CD8-positive, alpha-beta memory T cell (primary cell): ENCODE data around the gene GBA2. TPM values are rescaled to one million over a fixed set of nuclear protein-coding genes. Genes with fewer than 3 reads are reported as not detected.

Experiments
- CTCF ChIA-PET: fragments of 350-600 bp; sonication (Branson Sonifier 250); formaldehyde crosslinking; loops from one replicate; lab custom pipeline; 2021; ENCODE audit warnings: antibody characterized with exemption; lab: Charles Lee
- POLR2A ChIA-PET: fragments of 350-600 bp; sonication (Branson Sonifier 250); formaldehyde crosslinking; loops from one replicate; lab custom pipeline; 2021; ENCODE audit warnings: antibody characterized with exemption; lab: Charles Lee
- DNase-seq, 5 donors: peaks; one replicate each; pipeline versions ENCODE4 v3.0.0 to v3.0.0-alpha.2; 2020 to 2022; ENCODE audit warnings: mixed read lengths in 1 of 5
- H3K27ac ChIP-seq: one replicate; pipeline ENCODE4 v1.7.0; 2013; ENCODE audit warnings: low read depth, mild to moderate bottlenecking, low read length, moderate library complexity
- H3K27me3 ChIP-seq: 2 replicates; pipeline ENCODE4 v1.7.0; 2013; ENCODE audit warnings: low read length, mild to moderate bottlenecking; ENCODE audit not compliant: insufficient read depth, poor library complexity, severe bottlenecking
- H3K36me3 ChIP-seq: 2 replicates; pipeline ENCODE4 v1.7.0; 2013; ENCODE audit warnings: mild to moderate bottlenecking, low read length, moderate library complexity; ENCODE audit not compliant: insufficient read depth
- H3K4me1 ChIP-seq: 2 replicates; pipeline ENCODE4 v1.7.0; 2013; ENCODE audit warnings: mild to moderate bottlenecking, low read length, moderate library complexity; ENCODE audit not compliant: insufficient read depth
- H3K4me3 ChIP-seq: 2 replicates; pipeline ENCODE4 v1.7.0; 2013; ENCODE audit warnings: mild to moderate bottlenecking, low read length
- H3K9me3 ChIP-seq: 2 replicates; pipeline ENCODE4 v1.7.0; 2013; ENCODE audit warnings: mild to moderate bottlenecking, low read length
- H3K27ac Mint-ChIP-seq, 8 donors: one replicate each; pipeline ENCODE4 v1.8.0; 2020 to 2021; ENCODE audit warnings: mixed read lengths in 8 of 8, mild to moderate bottlenecking in 6 of 8, inconsistent platforms in 3 of 8, moderate library complexity in 3 of 8
- H3K27me3 Mint-ChIP-seq, 2 donors: one replicate each; pipeline ENCODE4 v1.8.0; 2020 to 2021; ENCODE audit warnings: mixed read lengths in 2 of 2, mild to moderate bottlenecking in 1 of 2, moderate library complexity in 1 of 2
- H3K36me3 Mint-ChIP-seq, 3 donors: one replicate each; pipeline ENCODE4 v1.8.0; 2020 to 2021; ENCODE audit warnings: mixed read lengths in 3 of 3, inconsistent platforms in 1 of 3, mild to moderate bottlenecking in 1 of 3
- H3K4me1 Mint-ChIP-seq, 3 donors: one replicate each; pipeline ENCODE4 v1.8.0; 2020 to 2021; ENCODE audit warnings: mixed read lengths in 3 of 3, inconsistent platforms in 1 of 3, mild to moderate bottlenecking in 1 of 3
- H3K4me3 Mint-ChIP-seq, 7 donors: one replicate each; pipeline ENCODE4 v1.8.0; 2020 to 2021; ENCODE audit warnings: mixed read lengths in 7 of 7, mild to moderate bottlenecking in 6 of 7, moderate library complexity in 4 of 7, inconsistent platforms in 2 of 7
- H3K9me3 Mint-ChIP-seq, 5 donors: one replicate each; pipeline ENCODE4 v1.8.0; 2020 to 2022; ENCODE audit warnings: mixed read lengths in 5 of 5, mild to moderate bottlenecking in 3 of 5, moderate library complexity in 2 of 5, inconsistent platforms in 1 of 5
- polyA plus RNA-seq: library from polyadenylated mRNA; unstranded; fragments of 300-500 nt; fragmentation: Illumina TruSeq; gene quantifications from one replicate; pipeline ENCODE4 v1.2.3, GENCODE V29; 2021
- total RNA-seq, 2 experiments: library from RNA; stranded (reverse); gene quantifications; one replicate each; pipeline ENCODE4 v1.2.3, GENCODE V29; 2021

GBA2 gene
- total and polyA plus RNA-seq, 3 experiments from 2014 or later: 30.7 to 42.0 (median 41.8) TPM

- POLR2A ChIA-PET: interaction anchor here (0.6 kb wide), 1 partner anchor 69 kb away, joined by 3 read pairs; no protein-coding TSS in a partner anchor
- H3K4me1 Mint-ChIP-seq: peaks cover 34 to 52% (median 39%) of the 10 kb centered on the region in 3 donors
- Histone ChIP-seq H3K27ac (no peak overlapping the region), H3K36me3 (no peaks in the 10 kb centered on the region), H3K9me3 (no peaks in the 10 kb centered on the region), H3K4me1 (peaks cover 7% of the 10 kb centered on the region), H3K4me3 (no peak overlapping the region), H3K27me3 (no peaks in the 10 kb centered on the region)
- no peaks in the 10 kb centered on the region for H3K9me3 Mint-ChIP-seq
- no peaks in the 10 kb centered on the region for H3K27me3 Mint-ChIP-seq
- CTCF ChIA-PET: interaction anchor here (0.7 to 1.3 kb wide), 3 partner anchors 9 to 67 kb away, joined by 3 read pairs; partner anchors contain the start of gene MSMP
- H3K27ac Mint-ChIP-seq: no peak overlapping the region
- DNase-seq: no peak
- H3K36me3 Mint-ChIP-seq: peaks cover 0 to 6% (median 0%) of the 10 kb centered on the region in 3 donors
- H3K4me3 Mint-ChIP-seq: no peak overlapping the region
Observed at GRCh38 chr9:35763181-35763580, 14.2 kb upstream of the GBA2 start.

- Mint-ChIP-seq H3K4me3 (no peak overlapping the region), H3K27me3 (no peaks in the 10 kb centered on the region), H3K27ac (peak overlapping the region in 2 of 8 donors; percentile 21 to 43), H3K4me1 (peaks cover 48 to 65% (median 49%) of the 10 kb centered on the region in 3 donors), H3K9me3 (no peaks in the 10 kb centered on the region), H3K36me3 (peaks cover 0 to 13% (median 0%) of the 10 kb centered on the region in 3 donors)
- POLR2A ChIA-PET: no interaction called here
- H3K4me1 ChIP-seq: peaks cover 25% of the 10 kb centered on the region
- H3K36me3 ChIP-seq: no peaks in the 10 kb centered on the region
- H3K27me3 ChIP-seq: no peaks in the 10 kb centered on the region
- no peaks in the 10 kb centered on the region for H3K9me3 ChIP-seq
- DNase-seq: no peak
- H3K27ac ChIP-seq: no peak overlapping the region
- H3K4me3 ChIP-seq: no peak overlapping the region
- CTCF ChIA-PET: interaction anchor here (0.8 to 1.6 kb wide), 4 partner anchors 11 to 64 kb away, joined by 3 to 5 read pairs (median 3); no protein-coding TSS in a partner anchor
Observed at GRCh38 chr9:35760651-35761050, 11.6 kb upstream of the GBA2 start.

GRCh38 chr9:35759795-35760194 is 10.8 kb upstream of the GBA2 start:
- Histone ChIP-seq H3K27me3 (no peaks in the 10 kb centered on the region), H3K4me1 (peaks cover 25% of the 10 kb centered on the region), H3K36me3 (no peaks in the 10 kb centered on the region), H3K4me3 (no peak overlapping the region), H3K9me3 (no peaks in the 10 kb centered on the region), H3K27ac (no peak overlapping the region)
- peak overlapping the region in 2 of 8 donors; percentile 47 to 63 for H3K27ac Mint-ChIP-seq
- no peak for DNase-seq
- H3K4me1 Mint-ChIP-seq: peaks cover 48 to 70% (median 51%) of the 10 kb centered on the region in 3 donors
- peak overlapping the region in 3 of 7 donors; percentile 3 to 51 (median 8) for H3K4me3 Mint-ChIP-seq
- no peaks in the 10 kb centered on the region for H3K27me3 Mint-ChIP-seq
- ChIA-PET POLR2A (interaction anchor here (0.6 kb wide), 1 partner anchor 103 kb away, joined by 4 read pairs; no protein-coding TSS in a partner anchor), CTCF (interaction anchor here (1.1 kb wide), 1 partner anchor 10 kb away, joined by 3 read pairs; no protein-coding TSS in a partner anchor)
- H3K9me3 Mint-ChIP-seq: no peaks in the 10 kb centered on the region
- peaks cover 0 to 15% (median 0%) of the 10 kb centered on the region in 3 donors for H3K36me3 Mint-ChIP-seq

GRCh38 chr9:35758475-35759050 is 9.5 kb upstream of the GBA2 start:
- H3K36me3 ChIP-seq: peaks cover 5% of the 10 kb centered on the region
- H3K27me3 ChIP-seq: no peaks in the 10 kb centered on the region
- Mint-ChIP-seq H3K9me3 (no peaks in the 10 kb centered on the region), H3K4me1 (peaks cover 48 to 66% (median 51%) of the 10 kb centered on the region in 3 donors), H3K4me3 (peak overlapping the region; percentile 24 to 100 (median 96)), H3K27me3 (no peaks in the 10 kb centered on the region), H3K27ac (peak overlapping the region in 6 of 8 donors; percentile 23 to 80 (median 69)), H3K36me3 (peaks cover 0 to 22% (median 1%) of the 10 kb centered on the region in 3 donors)
- no peaks in the 10 kb centered on the region for H3K9me3 ChIP-seq
- H3K4me3 ChIP-seq: no peak overlapping the region
- no peak overlapping the region for H3K27ac ChIP-seq
- POLR2A ChIA-PET: interaction anchor here (0.7 kb wide), 1 partner anchor 26 kb away, joined by 3 read pairs; the partner anchor contains the start of gene CREB3
- no peak for DNase-seq
- CTCF ChIA-PET: interaction anchor here (4.6 kb wide), 1 partner anchor 61 kb away, joined by 22 read pairs; no protein-coding TSS in a partner anchor
- peaks cover 25% of the 10 kb centered on the region for H3K4me1 ChIP-seq

GRCh38 chr9:35757892-35758275 is 8.9 kb upstream of the GBA2 start:
- Mint-ChIP-seq H3K9me3 (no peaks in the 10 kb centered on the region), H3K4me3 (peak overlapping the region; percentile 92 to 100 (median 96)), H3K36me3 (peaks cover 4 to 26% (median 5%) of the 10 kb centered on the region in 3 donors), H3K27ac (peak overlapping the region; percentile 23 to 97 (median 69)), H3K27me3 (no peaks in the 10 kb centered on the region), H3K4me1 (peaks cover 45 to 63% (median 51%) of the 10 kb centered on the region in 3 donors)
- H3K9me3 ChIP-seq: no peaks in the 10 kb centered on the region
- H3K4me1 ChIP-seq: peaks cover 25% of the 10 kb centered on the region
- peak overlapping the region; percentile 76 for H3K27ac ChIP-seq
- POLR2A ChIA-PET: interaction anchor here (0.7 kb wide), 1 partner anchor 25 kb away, joined by 3 read pairs; the partner anchor contains the start of gene CREB3
- CTCF ChIA-PET: interaction anchor here (2.3 to 4.6 kb wide), 2 partner anchors 17 to 61 kb away, joined by 9 to 22 read pairs; no protein-coding TSS in a partner anchor
- no peaks in the 10 kb centered on the region for H3K27me3 ChIP-seq
- peaks cover 11% of the 10 kb centered on the region for H3K36me3 ChIP-seq
- no peak for DNase-seq
- peak overlapping the region; percentile 92 for H3K4me3 ChIP-seq

- no peaks in the 10 kb centered on the region for H3K9me3 Mint-ChIP-seq
- Histone ChIP-seq H3K27me3 (no peaks in the 10 kb centered on the region), H3K27ac (peak overlapping the region; percentile 76), H3K36me3 (peaks cover 17% of the 10 kb centered on the region), H3K9me3 (no peaks in the 10 kb centered on the region), H3K4me1 (peaks cover 25% of the 10 kb centered on the region), H3K4me3 (peak overlapping the region; percentile 92)
- H3K27ac Mint-ChIP-seq: peak overlapping the region; percentile 90 to 99 (median 95)
- CTCF ChIA-PET: interaction anchor here (0.7 to 4.6 kb wide), 25 partner anchors 11 to 158 kb away, joined by 3 to 28 read pairs (median 4); partner anchors contain the start of genes CCDC107, CREB3, RMRP and TLN1
- H3K27me3 Mint-ChIP-seq: no peaks in the 10 kb centered on the region
- peaks cover 5 to 31% (median 8%) of the 10 kb centered on the region in 3 donors for H3K36me3 Mint-ChIP-seq
- peak overlapping the region; percentile 92 to 100 (median 96) for H3K4me3 Mint-ChIP-seq
- H3K4me1 Mint-ChIP-seq: peaks cover 45 to 65% (median 51%) of the 10 kb centered on the region in 3 donors
- POLR2A ChIA-PET: interaction anchor here (1.0 to 1.3 kb wide), 3 partner anchors 9 to 57 kb away, joined by 3 to 4 read pairs (median 4); partner anchors contain the start of genes CREB3, HINT2 and TLN1
- DNase-seq: no peak
Observed at GRCh38 chr9:35757226-35757891, 8.3 kb upstream of the GBA2 start.
